Fibroblast of skin of abdomen (primary cell): Measurements from ENCODE around the gene SPTBN5.

Experiments used
- DNase-seq: peaks from one replicate; pipeline ENCODE4 v3.0.0-alpha.2; 2013

SPTBN5 gene

GRCh38 chr15:41822957-41823356 lies 70.9 kb downstream of the SPTBN5 start:
- no peak for DNase-seq

GRCh38 chr15:41822471-41822870 lies 71.4 kb downstream of the SPTBN5 start:
- no peak for DNase-seq

GRCh38 chr15:41821831-41822230 lies 72.0 kb downstream of the SPTBN5 start:
- DNase-seq, result no peak

- no peak for DNase-seq
Measured at GRCh38 chr15:41820791-41821423, 72.9 kb downstream of the SPTBN5 start.

GRCh38 chr15:41819455-41820050 lies 74.3 kb downstream of the SPTBN5 start:
- no peak for DNase-seq

GRCh38 chr15:41817781-41818180 lies 76.1 kb downstream of the SPTBN5 start:
- DNase-seq, result no peak

GRCh38 chr15:41817327-41817726 lies 76.5 kb downstream of the SPTBN5 start:
- DNase-seq, result no peak

GRCh38 chr15:41816788-41817187 lies 77.1 kb downstream of the SPTBN5 start:
- no peak for DNase-seq

GRCh38 chr15:41814534-41814933 lies 79.3 kb downstream of the SPTBN5 start:
- DNase-seq, result no peak

- DNase-seq, result no peak
Measured at GRCh38 chr15:41813426-41813825, 80.4 kb downstream of the SPTBN5 start.

- DNase-seq, result no peak
Measured at GRCh38 chr15:41812820-41813375, 81.0 kb downstream of the SPTBN5 start.

- peak; percentile 77 for DNase-seq
Measured at GRCh38 chr15:41811432-41812195, 82.2 kb downstream of the SPTBN5 start.

GRCh38 chr15:41810651-41811431 lies 83.0 kb downstream of the SPTBN5 start:
- DNase-seq, result no peak

- no peak for DNase-seq
Measured at GRCh38 chr15:41809526-41810220, 84.2 kb downstream of the SPTBN5 start.

- DNase-seq, result no peak
Measured at GRCh38 chr15:41809121-41809520, 84.7 kb downstream of the SPTBN5 start.

GRCh38 chr15:41806291-41807181 lies 87.3 kb downstream of the SPTBN5 start:
- DNase-seq, result no peak

GRCh38 chr15:41805711-41806110 lies 88.1 kb downstream of the SPTBN5 start:
- DNase-seq, result no peak

GRCh38 chr15:41804916-41805666 lies 88.8 kb downstream of the SPTBN5 start:
- DNase-seq, result no peak

- no peak for DNase-seq
Measured at GRCh38 chr15:41804361-41804760, 89.5 kb downstream of the SPTBN5 start.

- peak; percentile 39 for DNase-seq
Measured at GRCh38 chr15:41801850-41802455, 91.9 kb downstream of the SPTBN5 start.
